ENCODE measurements around the gene DDA1. TPM values are rescaled to one million over a fixed set of nuclear protein-coding genes. Genes with fewer than 3 reads are reported as not detected.

DDA1 gene
- total and polyA plus RNA-seq, 2 of the 13 experiments (the other 11 are each of a cell fraction or from before 2014, with no cell fraction given) = 24.5 to 26.0 TPM

DNA sequence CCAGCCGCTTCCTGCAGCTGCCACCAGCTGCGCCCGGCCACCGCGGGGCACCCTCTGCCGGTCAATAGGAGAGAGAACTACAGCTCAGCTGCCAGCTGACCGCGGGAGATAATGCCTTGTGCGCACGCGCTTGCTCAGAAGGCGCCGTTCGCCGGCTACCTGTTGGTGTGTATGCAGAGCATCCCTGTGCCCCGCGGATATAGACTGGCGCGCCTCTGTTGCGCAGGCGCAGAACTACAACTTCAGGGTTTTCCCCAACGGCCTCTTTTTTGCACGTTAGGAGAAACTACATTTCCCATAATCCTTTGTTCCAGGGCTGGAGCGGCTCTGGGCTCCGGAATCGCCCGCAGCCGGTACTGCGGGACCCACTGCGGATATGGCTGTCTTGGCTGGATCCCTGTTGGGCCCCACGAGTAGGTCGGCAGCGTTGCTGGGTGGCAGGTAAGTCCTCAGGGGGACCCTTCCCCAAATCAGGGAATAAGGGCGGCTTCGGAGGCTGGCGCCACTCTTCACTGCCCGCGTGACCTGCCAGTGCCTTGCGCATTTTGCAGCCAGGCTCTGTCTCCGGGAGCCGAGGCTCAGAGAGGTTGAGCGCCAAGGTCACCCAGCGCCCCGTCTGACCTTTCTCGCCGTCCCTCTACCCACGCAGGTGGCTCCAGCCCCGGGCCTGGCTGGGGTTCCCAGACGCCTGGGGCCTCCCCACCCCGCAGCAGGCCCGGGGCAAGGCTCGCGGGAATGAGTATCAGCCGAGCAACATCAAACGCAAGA lies 3.7 kb upstream of the DDA1 start, which contains the start of gene MRPL34 (continued):
- TF ChIP-seq, protein P1, sequence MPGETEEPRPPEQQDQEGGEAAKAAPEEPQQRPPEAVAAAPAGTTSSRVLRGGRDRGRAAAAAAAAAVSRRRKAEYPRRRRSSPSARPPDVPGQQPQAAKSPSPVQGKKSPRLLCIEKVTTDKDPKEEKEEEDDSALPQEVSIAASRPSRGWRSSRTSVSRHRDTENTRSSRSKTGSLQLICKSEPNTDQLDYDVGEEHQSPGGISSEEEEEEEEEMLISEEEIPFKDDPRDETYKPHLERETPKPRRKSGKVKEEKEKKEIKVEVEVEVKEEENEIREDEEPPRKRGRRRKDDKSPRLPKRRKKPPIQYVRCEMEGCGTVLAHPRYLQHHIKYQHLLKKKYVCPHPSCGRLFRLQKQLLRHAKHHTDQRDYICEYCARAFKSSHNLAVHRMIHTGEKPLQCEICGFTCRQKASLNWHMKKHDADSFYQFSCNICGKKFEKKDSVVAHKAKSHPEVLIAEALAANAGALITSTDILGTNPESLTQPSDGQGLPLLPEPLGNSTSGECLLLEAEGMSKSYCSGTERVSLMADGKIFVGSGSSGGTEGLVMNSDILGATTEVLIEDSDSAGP (CRISPR knock-in tag; IDR thresholded peaks at IDR 0.05; ENCODE audit: borderline replicate concordance) = peak; percentile 86; the same call in 1 of the 2 replicates
- peak; percentile 34 for TF ChIP-seq ZMYM4 (CRISPR knock-in tag; IDR thresholded peaks at IDR 0.05)
- peak; percentile 45; the same call in 1 of the 2 replicates for TF ChIP-seq ZBTB20 (CRISPR knock-in tag; IDR thresholded peaks at IDR 0.05; ENCODE audit: borderline replicate concordance, low read depth)
- peak; percentile 9; the same call in 1 of the 2 replicates for TF ChIP-seq NFYB (CRISPR knock-in tag; IDR thresholded peaks at IDR 0.05)
- TF ChIP-seq, protein P2, sequence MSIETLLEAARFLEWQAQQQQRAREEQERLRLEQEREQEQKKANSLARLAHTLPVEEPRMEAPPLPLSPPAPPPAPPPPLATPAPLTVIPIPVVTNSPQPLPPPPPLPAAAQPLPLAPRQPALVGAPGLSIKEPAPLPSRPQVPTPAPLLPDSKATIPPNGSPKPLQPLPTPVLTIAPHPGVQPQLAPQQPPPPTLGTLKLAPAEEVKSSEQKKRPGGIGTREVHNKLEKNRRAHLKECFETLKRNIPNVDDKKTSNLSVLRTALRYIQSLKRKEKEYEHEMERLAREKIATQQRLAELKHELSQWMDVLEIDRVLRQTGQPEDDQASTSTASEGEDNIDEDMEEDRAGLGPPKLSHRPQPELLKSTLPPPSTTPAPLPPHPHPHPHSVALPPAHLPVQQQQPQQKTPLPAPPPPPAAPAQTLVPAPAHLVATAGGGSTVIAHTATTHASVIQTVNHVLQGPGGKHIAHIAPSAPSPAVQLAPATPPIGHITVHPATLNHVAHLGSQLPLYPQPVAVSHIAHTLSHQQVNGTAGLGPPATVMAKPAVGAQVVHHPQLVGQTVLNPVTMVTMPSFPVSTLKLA (IDR thresholded peaks at IDR 0.05) = peak; percentile 50
- TF ChIP-seq, protein P3, sequence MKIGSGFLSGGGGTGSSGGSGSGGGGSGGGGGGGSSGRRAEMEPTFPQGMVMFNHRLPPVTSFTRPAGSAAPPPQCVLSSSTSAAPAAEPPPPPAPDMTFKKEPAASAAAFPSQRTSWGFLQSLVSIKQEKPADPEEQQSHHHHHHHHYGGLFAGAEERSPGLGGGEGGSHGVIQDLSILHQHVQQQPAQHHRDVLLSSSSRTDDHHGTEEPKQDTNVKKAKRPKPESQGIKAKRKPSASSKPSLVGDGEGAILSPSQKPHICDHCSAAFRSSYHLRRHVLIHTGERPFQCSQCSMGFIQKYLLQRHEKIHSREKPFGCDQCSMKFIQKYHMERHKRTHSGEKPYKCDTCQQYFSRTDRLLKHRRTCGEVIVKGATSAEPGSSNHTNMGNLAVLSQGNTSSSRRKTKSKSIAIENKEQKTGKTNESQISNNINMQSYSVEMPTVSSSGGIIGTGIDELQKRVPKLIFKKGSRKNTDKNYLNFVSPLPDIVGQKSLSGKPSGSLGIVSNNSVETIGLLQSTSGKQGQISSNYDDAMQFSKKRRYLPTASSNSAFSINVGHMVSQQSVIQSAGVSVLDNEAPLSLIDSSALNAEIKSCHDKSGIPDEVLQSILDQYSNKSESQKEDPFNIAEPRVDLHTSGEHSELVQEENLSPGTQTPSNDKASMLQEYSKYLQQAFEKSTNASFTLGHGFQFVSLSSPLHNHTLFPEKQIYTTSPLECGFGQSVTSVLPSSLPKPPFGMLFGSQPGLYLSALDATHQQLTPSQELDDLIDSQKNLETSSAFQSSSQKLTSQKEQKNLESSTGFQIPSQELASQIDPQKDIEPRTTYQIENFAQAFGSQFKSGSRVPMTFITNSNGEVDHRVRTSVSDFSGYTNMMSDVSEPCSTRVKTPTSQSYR (CRISPR knock-in tag; IDR thresholded peaks at IDR 0.05; ENCODE audit: borderline replicate concordance) = no peak
- 0 out of 2 replicates have a peak, but pooled peaks have one; percentile 33 for TF ChIP-seq NR2F6 (IDR thresholded peaks at IDR 0.05)
- peak; percentile 49; the same call in 1 of the 2 replicates for TF ChIP-seq NR2F6 (CRISPR knock-in tag; IDR thresholded peaks at IDR 0.05)
- no peak for TF ChIP-seq ATF7 (IDR thresholded peaks at IDR 0.05)
- no peak for TF ChIP-seq ATF7 (CRISPR knock-in tag; IDR thresholded peaks at IDR 0.05)
- TF ChIP-seq ZNF24 (IDR thresholded peaks at IDR 0.05) = no peak
- TF ChIP-seq FOSL2 (CRISPR knock-in tag; IDR thresholded peaks at IDR 0.05) = peak; percentile 46; the same call in 1 of the 2 replicates
- TF ChIP-seq ZNF777 (CRISPR knock-in tag; IDR thresholded peaks at IDR 0.05) = peak; percentile 25; the same call in 1 of the 2 replicates
- peak; percentile 94 for TF ChIP-seq ESRRA (CRISPR knock-in tag; IDR thresholded peaks at IDR 0.05; ENCODE audit: low read depth)
- TF ChIP-seq KLF15 (CRISPR knock-in tag; IDR thresholded peaks at IDR 0.05; ENCODE audit: borderline replicate concordance) = no peak
- TF ChIP-seq, protein P4, sequence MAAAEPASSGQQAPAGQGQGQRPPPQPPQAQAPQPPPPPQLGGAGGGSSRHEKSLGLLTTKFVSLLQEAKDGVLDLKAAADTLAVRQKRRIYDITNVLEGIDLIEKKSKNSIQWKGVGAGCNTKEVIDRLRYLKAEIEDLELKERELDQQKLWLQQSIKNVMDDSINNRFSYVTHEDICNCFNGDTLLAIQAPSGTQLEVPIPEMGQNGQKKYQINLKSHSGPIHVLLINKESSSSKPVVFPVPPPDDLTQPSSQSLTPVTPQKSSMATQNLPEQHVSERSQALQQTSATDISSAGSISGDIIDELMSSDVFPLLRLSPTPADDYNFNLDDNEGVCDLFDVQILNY (CRISPR knock-in tag; conservative IDR thresholded peaks at IDR 0.05) = peak; percentile 43; the same call in 1 of the 2 replicates
- TF ChIP-seq POGZ (CRISPR knock-in tag; IDR thresholded peaks at IDR 0.05) = no peak
- 0 out of 2 replicates have a peak, but pooled peaks have one; percentile 58 for TF ChIP-seq MXD4 (CRISPR knock-in tag; IDR thresholded peaks at IDR 0.05)
- TF ChIP-seq SP1 (IDR thresholded peaks at IDR 0.05) = no peak
- no peak; the same call in 1 of the 2 replicates for TF ChIP-seq SP1 (CRISPR knock-in tag; IDR thresholded peaks at IDR 0.05)
- TF ChIP-seq, protein P5, sequence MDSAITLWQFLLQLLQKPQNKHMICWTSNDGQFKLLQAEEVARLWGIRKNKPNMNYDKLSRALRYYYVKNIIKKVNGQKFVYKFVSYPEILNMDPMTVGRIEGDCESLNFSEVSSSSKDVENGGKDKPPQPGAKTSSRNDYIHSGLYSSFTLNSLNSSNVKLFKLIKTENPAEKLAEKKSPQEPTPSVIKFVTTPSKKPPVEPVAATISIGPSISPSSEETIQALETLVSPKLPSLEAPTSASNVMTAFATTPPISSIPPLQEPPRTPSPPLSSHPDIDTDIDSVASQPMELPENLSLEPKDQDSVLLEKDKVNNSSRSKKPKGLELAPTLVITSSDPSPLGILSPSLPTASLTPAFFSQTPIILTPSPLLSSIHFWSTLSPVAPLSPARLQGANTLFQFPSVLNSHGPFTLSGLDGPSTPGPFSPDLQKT (CRISPR knock-in tag; IDR thresholded peaks at IDR 0.05; ENCODE audit: borderline replicate concordance) = no peak
- no peak for TF ChIP-seq ZSCAN29 (CRISPR knock-in tag; conservative IDR thresholded peaks at IDR 0.05)
- no peak for TF ChIP-seq ZSCAN25 (CRISPR knock-in tag; IDR thresholded peaks at IDR 0.05)
